Measurements from ENCODE around the gene ZNF628. TPM values are rescaled to one million over a fixed set of nuclear protein-coding genes. Genes with fewer than 3 reads are reported as not detected.

ZNF628 gene
- total RNA-seq, 4 donors from 2014 or later = 2.4 to 13.0 (median 4.9) TPM

GRCh38 chr19:55504981-55505380 is 28.6 kb downstream of the ZNF628 start:
- no peaks in the 10 kb centered on the region for H3K27me3 ChIP-seq
- no peak for ATAC-seq
- H3K4me3 ChIP-seq = no peak overlapping the region
- no peak for TF ChIP-seq POLR2A (IDR thresholded peaks at IDR 0.05)
- no peak for TF ChIP-seq POLR2AphosphoS5 (IDR thresholded peaks at IDR 0.05)
- TF ChIP-seq, protein P1, sequence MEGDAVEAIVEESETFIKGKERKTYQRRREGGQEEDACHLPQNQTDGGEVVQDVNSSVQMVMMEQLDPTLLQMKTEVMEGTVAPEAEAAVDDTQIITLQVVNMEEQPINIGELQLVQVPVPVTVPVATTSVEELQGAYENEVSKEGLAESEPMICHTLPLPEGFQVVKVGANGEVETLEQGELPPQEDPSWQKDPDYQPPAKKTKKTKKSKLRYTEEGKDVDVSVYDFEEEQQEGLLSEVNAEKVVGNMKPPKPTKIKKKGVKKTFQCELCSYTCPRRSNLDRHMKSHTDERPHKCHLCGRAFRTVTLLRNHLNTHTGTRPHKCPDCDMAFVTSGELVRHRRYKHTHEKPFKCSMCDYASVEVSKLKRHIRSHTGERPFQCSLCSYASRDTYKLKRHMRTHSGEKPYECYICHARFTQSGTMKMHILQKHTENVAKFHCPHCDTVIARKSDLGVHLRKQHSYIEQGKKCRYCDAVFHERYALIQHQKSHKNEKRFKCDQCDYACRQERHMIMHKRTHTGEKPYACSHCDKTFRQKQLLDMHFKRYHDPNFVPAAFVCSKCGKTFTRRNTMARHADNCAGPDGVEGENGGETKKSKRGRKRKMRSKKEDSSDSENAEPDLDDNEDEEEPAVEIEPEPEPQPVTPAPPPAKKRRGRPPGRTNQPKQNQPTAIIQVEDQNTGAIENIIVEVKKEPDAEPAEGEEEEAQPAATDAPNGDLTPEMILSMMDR (IDR thresholded peaks at IDR 0.05) = no peak
- no peak for TF ChIP-seq EP300 (IDR thresholded peaks at IDR 0.05)
- H3K4me1 ChIP-seq = peaks cover 0 to 12% (median 0%) of the 10 kb centered on the region in 3 donors
- peaks cover 0 to 22% of the 10 kb centered on the region in 2 donors for H3K36me3 ChIP-seq
- no peak overlapping the region for H3K27ac ChIP-seq
- H3K9me3 ChIP-seq = no peaks in the 10 kb centered on the region
- WGBS, 2 donors (ENCODE audit: low coverage in 1 of 2) = 82 to 83% methylated on average over 8 to 11 of the region's 11 CpGs

DNA sequence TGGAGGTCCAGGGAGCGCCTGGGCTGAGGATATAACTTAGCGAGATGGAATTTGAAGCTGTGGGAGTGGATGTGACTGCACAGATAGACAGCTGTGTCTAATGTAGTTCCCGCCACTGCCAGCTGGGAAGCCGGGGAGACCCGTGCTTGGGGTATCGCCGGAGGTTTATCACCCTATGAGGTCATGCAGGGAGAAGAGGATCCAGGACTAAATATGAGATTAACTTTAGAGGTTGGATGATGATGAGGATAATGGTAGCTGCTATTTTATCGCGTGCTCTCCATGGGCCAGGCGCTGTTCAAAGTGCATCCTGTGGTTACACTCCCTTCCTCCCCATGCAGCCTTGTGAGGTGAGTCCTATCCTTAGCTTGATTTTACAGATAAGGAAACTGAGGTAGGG is 31.7 kb downstream of the ZNF628 start:
- H3K27ac ChIP-seq = no peak overlapping the region
- H3K9me3 ChIP-seq = no peaks in the 10 kb centered on the region
- peaks cover 0 to 6% of the 10 kb centered on the region in 2 donors for H3K36me3 ChIP-seq
- WGBS, 2 donors (ENCODE audit: low coverage in 1 of 2) = 73 to 83% methylated on average over 6 to 7 of the region's 10 CpGs
- H3K4me1 ChIP-seq = peaks cover 0 to 12% (median 0%) of the 10 kb centered on the region in 3 donors
- TF ChIP-seq POLR2AphosphoS5 (IDR thresholded peaks at IDR 0.05) (no peak), POLR2A (IDR thresholded peaks at IDR 0.05) (no peak), EP300 (IDR thresholded peaks at IDR 0.05) (no peak)
- TF ChIP-seq, protein P1 (IDR thresholded peaks at IDR 0.05) = no peak
- ATAC-seq = no peak
- no peak overlapping the region for H3K4me3 ChIP-seq
- no peaks in the 10 kb centered on the region for H3K27me3 ChIP-seq

GRCh38 chr19:55516878-55517620 is 40.6 kb downstream of the ZNF628 start:
- TF ChIP-seq POLR2AphosphoS5 (IDR thresholded peaks at IDR 0.05) = peak; percentile 33
- TF ChIP-seq, protein P1 (IDR thresholded peaks at IDR 0.05) = peak in 3 of 4 experiments; percentile 90 to 97 (median 93)
- peak in 1 of 2 donors; percentile 20 for TF ChIP-seq POLR2A (IDR thresholded peaks at IDR 0.05)
- TF ChIP-seq EP300 (IDR thresholded peaks at IDR 0.05) = no peak
- ATAC-seq = peak; percentile 99
- 22 to 57% methylated on average over 7 to 25 of the region's 61 CpGs for WGBS, 2 donors (ENCODE audit: low coverage in 1 of 2)
- no peaks in the 10 kb centered on the region for H3K27me3 ChIP-seq
- H3K36me3 ChIP-seq = peaks cover 0 to 19% of the 10 kb centered on the region in 2 donors
- peak overlapping the region; percentile 21 to 58 for H3K4me3 ChIP-seq
- H3K9me3 ChIP-seq = no peaks in the 10 kb centered on the region
- H3K4me1 ChIP-seq = peaks cover 0 to 22% (median 4%) of the 10 kb centered on the region in 3 donors
- H3K27ac ChIP-seq = peak overlapping the region; percentile 52 to 92 (median 90)

- H3K27me3 ChIP-seq = no peaks in the 10 kb centered on the region
- H3K9me3 ChIP-seq = no peaks in the 10 kb centered on the region
- no peak for ATAC-seq
- H3K36me3 ChIP-seq = peaks cover 0 to 3% of the 10 kb centered on the region in 2 donors
- H3K4me1 ChIP-seq = peaks cover 0 to 22% (median 4%) of the 10 kb centered on the region in 3 donors
- 77 to 83% methylated on average over 9 to 10 of the region's 10 CpGs for WGBS, 2 donors (ENCODE audit: low coverage in 1 of 2)
- TF ChIP-seq POLR2AphosphoS5 (IDR thresholded peaks at IDR 0.05) = no peak
- TF ChIP-seq, protein P1 (IDR thresholded peaks at IDR 0.05) = no peak
- no peak for TF ChIP-seq EP300 (IDR thresholded peaks at IDR 0.05)
- no peak for TF ChIP-seq POLR2A (IDR thresholded peaks at IDR 0.05)
- H3K4me3 ChIP-seq = no peak overlapping the region
- H3K27ac ChIP-seq = no peak overlapping the region
These were observed 43.3 kb downstream of the ZNF628 start for GRCh38 chr19:55519451-55520311.

Measured in gastroesophageal sphincter (tissue), 4 donors.